Suprapubic skin (tissue), 4 donors: ENCODE data around the gene LDLRAD2. TPM values are rescaled to one million over a fixed set of nuclear protein-coding genes. Genes with fewer than 3 reads are reported as not detected.

Source experiments
- DNase-seq, 2 donors: peaks; one replicate each; pipeline ENCODE4 v3.0.0-alpha.2; 2019; ENCODE audit warnings: low spot score in 2 of 2
- H3K27ac ChIP-seq: fragments of 200-600 bp; sonication (generic); one replicate; pipeline ENCODE4 v1.5.1; 2019
- H3K27me3 ChIP-seq: fragments of 200-600 bp; sonication (generic); one replicate; pipeline ENCODE4 v1.5.1; 2019
- H3K36me3 ChIP-seq: fragments of 200-600 bp; sonication (generic); one replicate; pipeline ENCODE4 v1.5.1; 2019
- H3K4me1 ChIP-seq: fragments of 200-600 bp; sonication (generic); one replicate; pipeline ENCODE4 v1.5.1; 2019
- H3K4me3 ChIP-seq: fragments of 200-600 bp; sonication (generic); one replicate; pipeline ENCODE4 v1.5.1; 2019; ENCODE audit warnings: mild to moderate bottlenecking
- H3K9me3 ChIP-seq: fragments of 200-600 bp; sonication (generic); one replicate; pipeline ENCODE4 v1.5.1; 2019
- EP300 ChIP-seq: sonication (generic); formaldehyde crosslinking; IDR thresholded peaks from one replicate; pipeline ENCODE4 v1.6.1; 2017; ENCODE audit warnings: antibody characterized with exemption
- POLR2A ChIP-seq, 2 donors: fragments of 450-650 bp; IDR thresholded peaks; one replicate each; pipeline ENCODE4 v1.6.1; 2017; ENCODE audit warnings: antibody characterized with exemption in 2 of 2, mild to moderate bottlenecking in 2 of 2, moderate library complexity in 2 of 2
- POLR2AphosphoS5 ChIP-seq, 3 donors: sonication (generic); formaldehyde crosslinking; IDR thresholded peaks; one replicate each; pipeline ENCODE4 v1.6.1; 2017; ENCODE audit warnings: antibody characterized with exemption in 3 of 3
- WGBS: methylation state at CpG from one replicate; pipeline ENCODE4 v1.1.5; 2018; 5-methylcytosine and 5-hydroxymethylcytosine counted together
- total RNA-seq, 4 donors: library from RNA; depleted of rRNA; stranded (reverse); fragments of >200 nt; gene quantifications; one replicate each; pipeline ENCODE4 v1.1.0, GENCODE V29; 2016
- TF ChIP-seq, protein P1 (sequence below), 2 donors: fragments of 200-600 bp in 1 of 2; fragments of 450-650 bp in 1 of 2; sonication (generic) in 1 of 2; IDR thresholded peaks; one replicate each; pipeline ENCODE4 v1.5.1; 2016 to 2019; ENCODE audit warnings: antibody characterized with exemption in 2 of 2, mild to moderate bottlenecking in 1 of 2, moderate library complexity in 1 of 2

LDLRAD2 gene
- total RNA-seq, 4 donors from 2014 or later = 0.13 to 0.29 TPM; not detected in 2

DNA sequence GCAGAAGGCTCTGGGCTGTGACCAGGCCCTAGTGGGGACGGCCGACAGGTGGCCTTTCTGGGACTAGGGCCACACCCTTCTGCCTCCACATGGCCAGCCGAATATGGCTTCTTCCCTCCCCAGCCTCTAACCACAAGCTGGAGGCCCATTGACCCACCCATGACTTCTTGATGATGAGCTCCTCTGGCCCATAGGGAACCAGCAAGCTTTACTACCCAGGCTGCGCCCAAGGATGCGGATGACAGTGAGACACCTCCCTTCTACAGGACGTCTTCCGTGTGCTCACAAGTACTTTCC, 41.0 kb downstream of the LDLRAD2 start:
- peaks cover 96% of the 10 kb centered on the region for H3K36me3 ChIP-seq
- WGBS = 77% methylated on average over 6 of the region's 7 CpGs
- H3K27ac ChIP-seq = no peak overlapping the region
- no peaks in the 10 kb centered on the region for H3K27me3 ChIP-seq
- no peaks in the 10 kb centered on the region for H3K4me1 ChIP-seq
- no peak overlapping the region for H3K4me3 ChIP-seq
- TF ChIP-seq POLR2AphosphoS5 (IDR thresholded peaks at IDR 0.05) (no peak), POLR2A (IDR thresholded peaks at IDR 0.05) (no peak), EP300 (no peak)
- TF ChIP-seq, protein P1, sequence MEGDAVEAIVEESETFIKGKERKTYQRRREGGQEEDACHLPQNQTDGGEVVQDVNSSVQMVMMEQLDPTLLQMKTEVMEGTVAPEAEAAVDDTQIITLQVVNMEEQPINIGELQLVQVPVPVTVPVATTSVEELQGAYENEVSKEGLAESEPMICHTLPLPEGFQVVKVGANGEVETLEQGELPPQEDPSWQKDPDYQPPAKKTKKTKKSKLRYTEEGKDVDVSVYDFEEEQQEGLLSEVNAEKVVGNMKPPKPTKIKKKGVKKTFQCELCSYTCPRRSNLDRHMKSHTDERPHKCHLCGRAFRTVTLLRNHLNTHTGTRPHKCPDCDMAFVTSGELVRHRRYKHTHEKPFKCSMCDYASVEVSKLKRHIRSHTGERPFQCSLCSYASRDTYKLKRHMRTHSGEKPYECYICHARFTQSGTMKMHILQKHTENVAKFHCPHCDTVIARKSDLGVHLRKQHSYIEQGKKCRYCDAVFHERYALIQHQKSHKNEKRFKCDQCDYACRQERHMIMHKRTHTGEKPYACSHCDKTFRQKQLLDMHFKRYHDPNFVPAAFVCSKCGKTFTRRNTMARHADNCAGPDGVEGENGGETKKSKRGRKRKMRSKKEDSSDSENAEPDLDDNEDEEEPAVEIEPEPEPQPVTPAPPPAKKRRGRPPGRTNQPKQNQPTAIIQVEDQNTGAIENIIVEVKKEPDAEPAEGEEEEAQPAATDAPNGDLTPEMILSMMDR (IDR thresholded peaks at IDR 0.05) = no peak
- no peaks in the 10 kb centered on the region for H3K9me3 ChIP-seq
- DNase-seq = no peak

- WGBS = 96% methylated on average over 15 of the region's 21 CpGs
- Histone ChIP-seq H3K36me3 (peaks cover 96% of the 10 kb centered on the region), H3K27me3 (no peaks in the 10 kb centered on the region), H3K4me1 (no peaks in the 10 kb centered on the region), H3K27ac (no peak overlapping the region), H3K4me3 (no peak overlapping the region), H3K9me3 (no peaks in the 10 kb centered on the region)
- TF ChIP-seq POLR2A (IDR thresholded peaks at IDR 0.05) (no peak), POLR2AphosphoS5 (IDR thresholded peaks at IDR 0.05) (no peak), EP300 (no peak)
- TF ChIP-seq, protein P1 (IDR thresholded peaks at IDR 0.05) = no peak
- DNase-seq = no peak
Observed at GRCh38 chr1:21854090-21854750, 42.2 kb downstream of the LDLRAD2 start.

DNA sequence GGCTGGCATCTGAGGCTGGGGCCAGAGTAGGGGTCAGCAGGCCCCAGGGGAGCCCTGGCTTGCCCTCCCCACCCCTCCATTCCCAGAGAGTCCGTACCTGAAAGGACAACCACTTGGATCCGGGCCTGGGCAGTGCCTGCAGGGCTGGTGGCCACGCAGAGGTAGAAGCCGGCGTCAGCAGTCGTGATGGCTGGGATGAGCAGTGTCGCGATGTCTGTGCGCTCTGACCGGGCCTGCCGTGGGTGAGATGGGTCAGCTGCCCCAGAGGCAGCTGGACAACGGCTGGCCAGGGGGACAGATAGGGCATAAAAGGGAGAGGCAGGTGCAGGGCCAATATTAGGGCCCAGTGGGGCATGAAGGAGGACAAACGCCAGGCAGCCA, 42.7 kb downstream of the LDLRAD2 start:
- WGBS = 93% methylated on average over 13 of the region's 13 CpGs

DNA sequence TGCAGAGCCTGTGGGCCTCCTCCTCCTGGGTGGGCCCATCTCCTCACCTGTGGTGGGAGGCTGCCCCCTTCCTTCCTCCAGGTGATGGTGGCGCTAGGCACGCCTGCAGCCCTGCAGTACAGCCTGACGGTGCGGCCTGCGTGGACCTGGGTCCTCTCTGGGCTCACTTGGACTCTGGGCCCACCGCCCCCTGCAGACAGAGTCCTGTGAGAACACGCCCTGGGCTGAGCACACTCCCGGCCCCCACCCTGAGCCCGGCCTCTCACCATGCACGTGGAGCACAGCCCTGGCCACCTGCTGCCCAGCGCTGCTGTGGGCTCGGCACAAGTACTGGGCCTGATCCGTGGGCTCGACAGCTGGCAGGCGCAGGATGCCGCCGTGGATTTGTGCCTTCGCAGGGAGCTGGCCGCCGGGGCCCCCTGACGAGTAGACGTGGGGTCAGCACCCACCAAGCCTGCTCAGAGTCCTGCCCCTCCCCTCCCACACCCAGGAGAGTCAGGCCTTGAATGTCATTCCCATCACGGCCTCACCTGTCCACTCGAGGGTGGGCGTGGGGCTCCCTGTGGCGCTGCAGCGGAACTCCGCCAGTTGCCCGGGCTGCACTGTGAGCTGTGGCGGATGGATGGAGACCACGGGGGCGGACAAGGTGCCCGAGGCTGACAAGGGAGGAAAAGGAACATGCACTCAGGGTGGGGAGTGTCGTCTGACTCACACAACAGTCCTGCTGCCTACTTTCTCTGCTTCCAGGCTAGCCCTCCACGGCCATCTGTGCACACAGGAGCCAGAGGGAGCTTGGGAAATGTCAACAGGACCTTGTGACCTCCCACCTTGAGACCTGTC, 43.4 kb downstream of the LDLRAD2 start:
- Histone ChIP-seq H3K36me3 (peaks cover 96% of the 10 kb centered on the region), H3K27ac (no peak overlapping the region)
- 77% methylated on average over 13 of the region's 35 CpGs for WGBS

More for the DNA sequence above, 42.7 kb downstream of the LDLRAD2 start:
- Histone ChIP-seq H3K4me3 (no peak overlapping the region), H3K27me3 (no peaks in the 10 kb centered on the region), H3K9me3 (no peaks in the 10 kb centered on the region), H3K36me3 (peaks cover 96% of the 10 kb centered on the region), H3K4me1 (no peaks in the 10 kb centered on the region), H3K27ac (no peak overlapping the region)
- DNase-seq = peak in 1 of 2 donors; percentile 58
- TF ChIP-seq EP300 (no peak), POLR2A (IDR thresholded peaks at IDR 0.05) (no peak), POLR2AphosphoS5 (IDR thresholded peaks at IDR 0.05) (no peak)
- TF ChIP-seq, protein P1 (IDR thresholded peaks at IDR 0.05) = no peak

DNA sequence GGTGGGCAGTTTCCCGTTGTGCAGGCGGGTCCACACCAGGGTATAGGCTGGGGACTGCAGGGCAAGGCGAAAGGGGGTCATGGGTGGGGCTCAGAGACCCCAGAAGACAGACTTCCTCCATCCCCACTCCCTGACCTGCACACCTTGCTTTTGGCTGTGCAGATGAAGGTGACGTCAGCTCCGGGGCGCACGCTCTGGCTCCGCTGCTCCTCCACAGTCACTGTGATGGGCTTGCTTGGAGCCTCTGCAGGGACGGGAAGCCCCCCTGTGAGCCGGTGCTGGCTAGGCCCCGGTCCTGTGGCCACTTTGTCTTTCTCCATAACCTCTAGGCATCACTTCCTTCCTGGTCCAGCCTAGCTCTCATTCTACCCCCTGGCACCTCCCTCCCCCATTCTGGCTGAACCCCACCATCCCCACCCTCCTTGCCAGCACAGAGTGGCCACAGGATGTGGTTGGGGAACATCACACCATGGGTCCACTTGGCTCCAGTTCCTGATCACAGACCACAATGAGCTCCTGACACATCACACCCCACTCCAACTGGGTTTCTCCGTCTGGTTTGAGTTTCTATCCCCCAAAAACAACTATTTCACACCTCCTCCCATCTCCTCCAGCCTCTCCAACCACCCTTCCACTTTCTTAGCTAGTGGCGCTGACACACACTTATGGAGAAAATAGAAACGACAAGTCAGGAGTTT, 45.2 kb downstream of the LDLRAD2 start:
- Histone ChIP-seq H3K27ac (no peak overlapping the region), H3K4me3 (no peak overlapping the region)

More for the DNA sequence above, 43.4 kb downstream of the LDLRAD2 start:
- TF ChIP-seq POLR2A (IDR thresholded peaks at IDR 0.05) = no peak
- Histone ChIP-seq H3K4me1 (no peaks in the 10 kb centered on the region), H3K4me3 (no peak overlapping the region), H3K27me3 (no peaks in the 10 kb centered on the region), H3K9me3 (no peaks in the 10 kb centered on the region)
- DNase-seq = peak in 1 of 2 donors; percentile 59

More for the DNA sequence above, 45.2 kb downstream of the LDLRAD2 start:
- Histone ChIP-seq H3K9me3 (no peaks in the 10 kb centered on the region), H3K27me3 (no peaks in the 10 kb centered on the region), H3K4me1 (no peaks in the 10 kb centered on the region), H3K36me3 (peaks cover 96% of the 10 kb centered on the region)
- peak in 1 of 2 donors; percentile 58 for DNase-seq
- TF ChIP-seq EP300 (no peak), POLR2AphosphoS5 (IDR thresholded peaks at IDR 0.05) (no peak), POLR2A (IDR thresholded peaks at IDR 0.05) (no peak)
- TF ChIP-seq, protein P1 (IDR thresholded peaks at IDR 0.05) = no peak
- 78% methylated on average over 11 of the region's 14 CpGs for WGBS
